GM11168 (cell line): Measurements from ENCODE around the gene YPEL5.

ENCODE experiments used
- in situ Hi-C: fragments of 300-500 bp; cut with MboI; formaldehyde crosslinking; loops from one replicate; pipeline ENCODE4 v1.12.0; 2022; ENCODE audit warnings: low sequenced_read_pairs; ENCODE audit not compliant: unreplicated experiment

Gene YPEL5

GRCh38 chr2:30193104-30193681, 46.4 kb downstream of the YPEL5 start:
- in situ Hi-C loops: no loop called here

GRCh38 chr2:30194421-30194820, 47.6 kb downstream of the YPEL5 start:
- in situ Hi-C loops: no loop called here

- in situ Hi-C loops: no loop called here
Observed at GRCh38 chr2:30195016-30195415, 48.2 kb downstream of the YPEL5 start.

- in situ Hi-C loops: no loop called here
Observed at GRCh38 chr2:30197570-30198192, 50.9 kb downstream of the YPEL5 start.

GRCh38 chr2:30201990-30202389, 55.2 kb downstream of the YPEL5 start:
- in situ Hi-C loops: no loop called here

GRCh38 chr2:30203156-30203555, 56.3 kb downstream of the YPEL5 start:
- in situ Hi-C loops: no loop called here

- in situ Hi-C loops: no loop called here
Observed at GRCh38 chr2:30204281-30204680, 57.5 kb downstream of the YPEL5 start.

- in situ Hi-C loops: no loop called here
Observed at GRCh38 chr2:30205456-30205855, 58.6 kb downstream of the YPEL5 start.

- in situ Hi-C loops: no loop called here
Observed at GRCh38 chr2:30206461-30207430, 59.9 kb downstream of the YPEL5 start.

GRCh38 chr2:30208453-30208852, 61.6 kb downstream of the YPEL5 start:
- in situ Hi-C loops: no loop called here

- in situ Hi-C loops: no loop called here
Observed at GRCh38 chr2:30209227-30209626, 62.4 kb downstream of the YPEL5 start.
